Right cardiac atrium (tissue), 5 donors: ENCODE results near the gene HLA-B. TPM values are rescaled to one million over a fixed set of nuclear protein-coding genes. Genes with fewer than 3 reads are reported as not detected.
"Not testable (repeated sequence)": the region's sequence is repeated elsewhere in the genome, so short reads cannot be mapped to it uniquely, and the experiment has no call there.

ENCODE experiments used
- ATAC-seq, 2 donors: fragments of 200-7000 bp; cut with Tn5 transposase; one replicate each; pipeline versions ENCODE4 v1.8.0 to v1.9.1; 2020; ENCODE audit warnings: moderate library complexity in 2 of 2, mild to moderate bottlenecking in 1 of 2
- DNase-seq, 3 donors: peaks; one replicate each; pipeline ENCODE4 v3.0.0-alpha.2; 2020
- H3K27ac ChIP-seq: one replicate; pipeline ENCODE4 v1.5.1; 2013; ENCODE audit warnings: mild to moderate bottlenecking, low read length, control low read depth, moderate library complexity
- H3K27me3 ChIP-seq: one replicate; pipeline ENCODE4 v1.6.1; 2013; ENCODE audit not compliant: control insufficient read depth, insufficient read depth
- H3K4me1 ChIP-seq: one replicate; pipeline ENCODE4 v1.6.1; 2013; ENCODE audit warnings: low read length; ENCODE audit not compliant: control insufficient read depth, insufficient read depth
- H3K4me3 ChIP-seq: one replicate; pipeline ENCODE4 v1.5.1; 2013; ENCODE audit warnings: low read length, control low read depth
- H3K9me3 ChIP-seq: one replicate; pipeline ENCODE4 v1.6.1; 2013; ENCODE audit warnings: low read length; ENCODE audit not compliant: control insufficient read depth
- WGBS: extraction: QIAGEN DNeasy Blood & Tissue Kit; methylation state at CpG from one replicate; pipeline ENCODE4 v1.1.7; 2013; 5-methylcytosine and 5-hydroxymethylcytosine counted together
- intact Hi-C, 4 donors: fragments of 100-400 bp; cut with DNase I; formaldehyde crosslinking; loops; one replicate each; pipeline versions ENCODE4 v1.11.0 to v1.14.0; 2022 to 2023
- polyA plus RNA-seq: library from polyadenylated mRNA; stranded (reverse); fragments of 200-250 nt; gene quantifications from one replicate; pipeline ENCODE4 v1.2.3, GENCODE V29; 2013
- total RNA-seq, 4 donors: library from RNA; stranded (reverse); fragmentation: NEBNext Ultra II Directional; extraction: Animal tissue kit (Norgen Biotek cat#: 25700); gene quantifications; one replicate each; pipeline ENCODE4 v1.2.1, GENCODE V29; 2021
- donor health status: healthy with polysubstance abuse.
- donor health status: DM: no; HTN: yes; CAD: no.
- donor health status: DM: no; HTN: no; CAD: no.
- donor health status: DM: no; HTN: yes; CAD: no; lungs with severe emphysema.
- donor health status: DM: yes; HTN: yes; CAD: no.

The HLA-B gene
- total and polyA plus RNA-seq, 5 donors: 283 to 475 (median 411) TPM

GRCh38 chr6:31397901-31398525 is 41.0 kb upstream of the HLA-B start:
- 88% methylated on average over 10 of the region's 10 CpGs for WGBS
- no peak overlapping the region for H3K27ac ChIP-seq

GRCh38 chr6:31397153-31397499 is 40.1 kb upstream of the HLA-B start:
- not testable (repeated sequence) for ATAC-seq, DNase-seq, H3K4me3 ChIP-seq, H3K9me3 ChIP-seq, H3K27me3 ChIP-seq, H3K27ac ChIP-seq, H3K4me1 ChIP-seq
- 25% methylated on average over 8 of the region's 8 CpGs for WGBS
- intact Hi-C loops: loop anchor here (2.0 to 5.0 kb wide), 3 partner anchors 44 to 46 kb away; no protein-coding TSS in a partner anchor

More at GRCh38 chr6:31397901-31398525, 41.0 kb upstream of the HLA-B start:
- ATAC-seq (no peak), DNase-seq (no peak)
- no peaks in the 10 kb centered on the region for H3K27me3 ChIP-seq
- intact Hi-C loops: loop anchor here (2.0 to 5.0 kb wide), 3 partner anchors 43 to 45 kb away; no protein-coding TSS in a partner anchor
- peaks cover 5% of the 10 kb centered on the region for H3K4me1 ChIP-seq
- H3K4me3 ChIP-seq: no peak overlapping the region
- H3K9me3 ChIP-seq: no peaks in the 10 kb centered on the region

- WGBS: 42% methylated on average over 11 of the region's 11 CpGs
- no peaks in the 10 kb centered on the region for H3K9me3 ChIP-seq
- ATAC-seq: peak; percentile 32 to 46
- H3K4me1 ChIP-seq: no peaks in the 10 kb centered on the region
- intact Hi-C loops: loop anchor here (2.0 to 5.0 kb wide), 3 partner anchors 44 to 46 kb away; no protein-coding TSS in a partner anchor
- DNase-seq: peak; percentile 74 to 90 (median 89)
- no peak overlapping the region for H3K27ac ChIP-seq
- H3K27me3 ChIP-seq: no peaks in the 10 kb centered on the region
- H3K4me3 ChIP-seq: no peak overlapping the region
These were observed 39.6 kb upstream of the HLA-B start for GRCh38 chr6:31396422-31397152.

GRCh38 chr6:31395832-31396231 is 38.9 kb upstream of the HLA-B start:
- intact Hi-C loops: loop anchor here (2.0 to 5.0 kb wide), 3 partner anchors 45 to 47 kb away; no protein-coding TSS in a partner anchor
- Histone ChIP-seq H3K27me3 (no peaks in the 10 kb centered on the region), H3K4me1 (no peaks in the 10 kb centered on the region), H3K9me3 (no peaks in the 10 kb centered on the region), H3K27ac (no peak overlapping the region), H3K4me3 (no peak overlapping the region)
- DNase-seq: no peak
- 63% methylated on average over 7 of the region's 7 CpGs for WGBS
- ATAC-seq: no peak

DNA sequence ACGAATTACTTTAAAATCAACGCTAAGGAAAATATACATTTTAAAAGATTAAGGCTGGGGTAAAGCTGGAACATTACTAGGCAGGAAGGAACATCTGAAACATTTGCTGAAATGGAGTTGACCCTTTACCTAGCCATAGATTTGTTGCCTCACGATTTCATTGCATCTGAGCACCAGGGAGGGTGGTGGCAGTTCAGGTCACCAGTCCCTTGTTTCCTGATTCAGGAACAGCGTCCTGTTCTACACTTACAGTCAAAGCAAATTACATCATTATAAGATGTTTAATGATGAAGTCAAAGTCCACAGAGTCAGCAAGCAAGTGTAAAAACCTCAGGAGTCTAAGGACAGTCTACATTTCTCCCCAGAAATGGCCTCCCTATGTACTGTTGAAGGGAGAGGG is 37.4 kb upstream of the HLA-B start:
- Histone ChIP-seq H3K27ac (no peak overlapping the region), H3K9me3 (no peaks in the 10 kb centered on the region), H3K27me3 (no peaks in the 10 kb centered on the region), H3K4me3 (no peak overlapping the region), H3K4me1 (no peaks in the 10 kb centered on the region)
- no peak for DNase-seq
- no peak for ATAC-seq
- WGBS: 62% methylated on average over 4 of the region's 4 CpGs
- intact Hi-C loops: no loop called here

GRCh38 chr6:31393932-31394331 is 37.0 kb upstream of the HLA-B start:
- Histone ChIP-seq H3K4me1 (no peaks in the 10 kb centered on the region), H3K4me3 (no peak overlapping the region), H3K9me3 (no peaks in the 10 kb centered on the region), H3K27ac (no peak overlapping the region), H3K27me3 (no peaks in the 10 kb centered on the region)
- 86% methylated on average over 5 of the region's 5 CpGs for WGBS
- DNase-seq (no peak), ATAC-seq (no peak)
- intact Hi-C loops: no loop called here

GRCh38 chr6:31389802-31390132 is 32.8 kb upstream of the HLA-B start:
- H3K27me3 ChIP-seq, H3K9me3 ChIP-seq, DNase-seq, H3K27ac ChIP-seq, H3K4me3 ChIP-seq, intact Hi-C loops, ATAC-seq, H3K4me1 ChIP-seq: not testable (repeated sequence)

- H3K9me3 ChIP-seq, intact Hi-C loops, H3K27me3 ChIP-seq, H3K4me3 ChIP-seq, H3K27ac ChIP-seq, H3K4me1 ChIP-seq, DNase-seq: not testable (repeated sequence)
- ATAC-seq: peak; percentile 36 to 58
- 68% methylated on average over 4 of the region's 13 CpGs for WGBS
These were observed 32.2 kb upstream of the HLA-B start for GRCh38 chr6:31388916-31389801.

DNA sequence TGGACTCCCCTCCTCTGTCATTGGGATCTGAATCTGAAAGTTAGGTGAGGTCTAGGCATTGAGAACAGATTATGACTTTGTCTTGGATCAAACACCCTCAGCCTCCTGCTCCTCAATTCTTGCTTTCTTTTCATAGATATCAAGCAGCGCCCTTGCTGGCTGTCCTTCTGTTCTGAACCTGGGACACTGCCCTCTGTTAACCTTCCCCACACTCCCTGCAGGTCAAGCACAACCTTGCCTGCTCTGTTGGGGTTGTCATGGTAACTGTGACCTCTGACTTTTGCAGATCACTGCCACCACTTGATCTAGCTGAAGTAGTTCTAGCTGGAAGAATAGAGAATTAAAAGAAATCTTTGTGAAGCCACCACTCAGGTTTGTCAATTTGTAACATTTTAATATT is 30.0 kb upstream of the HLA-B start:
- H3K4me1 ChIP-seq: no peaks in the 10 kb centered on the region
- no peaks in the 10 kb centered on the region for H3K9me3 ChIP-seq
- no peak overlapping the region for H3K27ac ChIP-seq
- DNase-seq (no peak), ATAC-seq (no peak)
- 68% methylated on average over 1 of the region's 1 CpG for WGBS
- no peaks in the 10 kb centered on the region for H3K27me3 ChIP-seq
- intact Hi-C loops: no loop called here
- no peak overlapping the region for H3K4me3 ChIP-seq

DNA sequence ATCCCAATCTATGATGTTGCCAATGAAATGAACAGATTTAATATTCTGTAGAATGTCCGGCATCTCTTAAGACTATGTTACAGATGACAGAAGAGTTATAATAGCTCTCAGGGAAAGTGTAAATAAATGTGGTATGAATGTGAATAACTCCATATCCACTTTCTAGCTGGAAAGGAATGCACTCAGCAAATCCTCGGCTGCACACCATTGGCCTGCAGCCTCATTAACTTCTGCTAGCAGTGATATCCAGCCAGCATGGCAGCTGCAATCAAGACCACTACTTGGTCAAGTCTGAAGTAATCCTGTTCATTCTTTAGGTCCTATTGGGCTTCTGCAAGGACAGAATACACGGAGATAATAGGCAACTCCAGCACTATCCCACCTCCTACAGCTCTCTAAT is 29.1 kb upstream of the HLA-B start:
- DNase-seq (no peak), ATAC-seq (no peak)
- Histone ChIP-seq H3K27ac (no peak overlapping the region), H3K4me1 (no peaks in the 10 kb centered on the region), H3K27me3 (no peaks in the 10 kb centered on the region), H3K4me3 (no peak overlapping the region), H3K9me3 (no peaks in the 10 kb centered on the region)
- intact Hi-C loops: no loop called here
- WGBS: 56% methylated on average over 3 of the region's 3 CpGs

DNA sequence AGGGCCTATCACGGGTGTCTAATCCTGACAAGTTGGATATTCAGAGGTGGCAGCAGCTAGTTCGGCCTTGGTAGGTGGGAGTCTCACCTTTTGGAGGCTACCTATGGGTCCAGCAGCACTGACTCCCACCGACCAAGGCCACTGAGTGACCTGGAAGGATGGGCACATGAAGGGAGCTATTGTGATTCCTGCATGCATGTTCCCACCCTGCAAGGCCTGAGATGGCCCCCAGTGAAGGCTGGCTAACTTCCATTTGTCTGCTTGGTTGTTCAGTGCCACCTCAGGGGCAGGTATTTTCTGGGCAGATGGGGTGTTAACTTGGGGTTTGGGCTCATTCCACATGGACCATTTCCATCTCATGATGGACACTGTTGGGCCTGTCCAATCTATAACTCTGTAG is 28.1 kb upstream of the HLA-B start:
- intact Hi-C loops: no loop called here
- Histone ChIP-seq H3K27ac (no peak overlapping the region), H3K4me1 (no peaks in the 10 kb centered on the region), H3K27me3 (no peaks in the 10 kb centered on the region), H3K9me3 (no peaks in the 10 kb centered on the region), H3K4me3 (no peak overlapping the region)
- DNase-seq: no peak
- whole genome bisulfite sequencing: 67% methylated on average over 3 of the region's 3 CpGs
- ATAC-seq: no peak
